Panc1 (cell line): ENCODE data around the gene IGFBP5. TPM values are rescaled to one million over a fixed set of nuclear protein-coding genes. Genes with fewer than 3 reads are reported as not detected.

Source experiments
- ATAC-seq: fragments of 200-7000 bp; cut with Tn5 transposase; 2 replicates; pipeline ENCODE4 v1.9.1; 2020; ENCODE audit warnings: mild to moderate bottlenecking, moderate library complexity
- BruUV-seq: library from RNA; stranded (reverse); fragments of 400-500 nt; replicated peaks from 2 replicates; lab custom pipeline; 2021; lab: Mats Ljungman, UMichigan
- CTCF ChIA-PET: fragments of 300-600 bp; sonication (Branson Sonifier 250); formaldehyde crosslinking; loops from one replicate; lab custom pipeline; 2022; ENCODE audit warnings: antibody characterized with exemption; lab: Charles Lee
- POLR2A ChIA-PET: fragments of 300-600 bp; sonication (Branson Sonifier 250); formaldehyde crosslinking; loops from one replicate; lab custom pipeline; 2022; ENCODE audit warnings: antibody characterized with exemption; lab: Charles Lee
- DNase-seq: peaks from one replicate; pipeline ENCODE4 v3.0.0-alpha.2; 2010; ENCODE audit warnings: low read depth, low spot score
- H3K27ac ChIP-seq: 2 replicates; pipeline ENCODE4 v1.5.1; 2011; ENCODE audit warnings: mild to moderate bottlenecking, low read length, inconsistent platforms
- H3K27me3 ChIP-seq: fragments of 200-500 bp; sonication (Bioruptor generic); 2 replicates; pipeline ENCODE4 v1.6.0; 2014; ENCODE audit warnings: low read length, inconsistent platforms; ENCODE audit not compliant: control insufficient read depth, insufficient read depth
- H3K36me3 ChIP-seq: fragments of 200-500 bp; sonication (Bioruptor generic); 2 replicates; pipeline ENCODE4 v1.5.1; 2014; ENCODE audit warnings: inconsistent platforms, mild to moderate bottlenecking, low read length, moderate library complexity; ENCODE audit not compliant: control insufficient read depth, insufficient read depth
- H3K4me1 ChIP-seq: 2 replicates; pipeline ENCODE4 v1.5.1; 2011; ENCODE audit warnings: inconsistent platforms, mild to moderate bottlenecking, low read length, moderate library complexity; ENCODE audit not compliant: control insufficient read depth, insufficient read depth
- H3K4me3 ChIP-seq, 2 experiments: 2 replicates each; pipeline ENCODE4 v1.5.1; 2011 to 2012; ENCODE audit warnings: low read depth in 2 of 2, low read length in 2 of 2, mild to moderate bottlenecking in 2 of 2, inconsistent platforms in 1 of 2, moderate library complexity in 1 of 2
- H3K9me3 ChIP-seq: fragments of 200-500 bp; sonication (Bioruptor generic); 2 replicates; pipeline ENCODE4 v1.5.1; 2014; ENCODE audit warnings: low read depth, mild to moderate bottlenecking, inconsistent platforms, low read length, moderate library complexity; ENCODE audit not compliant: control insufficient read depth, insufficient read depth
- CTCF ChIP-seq: fragments of 450-650 bp; IDR thresholded peaks from 2 replicates; pipeline ENCODE4 v1.5.1; 2017; ENCODE audit warnings: mild to moderate bottlenecking
- POLR2AphosphoS5 ChIP-seq: IDR thresholded peaks from 2 replicates; pipeline ENCODE4 v1.6.1; 2012; ENCODE audit warnings: mild to moderate bottlenecking, low read depth, low read length, moderate library complexity
- SIN3A ChIP-seq: IDR thresholded peaks from 2 replicates; pipeline ENCODE4 v1.6.1; 2012; ENCODE audit warnings: low read depth, mild to moderate bottlenecking, low read length, moderate library complexity, borderline replicate concordance; ENCODE audit not compliant: insufficient read depth
- TCF7L2 ChIP-seq: IDR thresholded peaks from 2 replicates; pipeline ENCODE4 v1.6.1; 2011; ENCODE audit warnings: mild to moderate bottlenecking, low read depth, low read length, inconsistent platforms
- in situ Hi-C: cut with HindIII; loops from 2 replicates; pipeline ENCODE4 v1.10.0; 2016; ENCODE audit warnings: low sequenced_read_pairs, low pct_unique_long_range_greater_than_20kb
- intact Hi-C: fragments of 100-400 bp; cut with micrococcal nuclease; formaldehyde crosslinking; loops from one replicate; pipeline ENCODE4 v1.10.0; 2022; ENCODE audit not compliant: unreplicated experiment
- total RNA-seq: library from RNA; stranded (reverse); gene quantifications from one replicate; pipeline ENCODE4 v1.2.1, GENCODE V29; 2021; ENCODE audit not compliant: unreplicated experiment
- TF ChIP-seq, protein P1 (sequence below), 2 experiments: IDR thresholded peaks; 2 replicates each; pipeline ENCODE4 v1.6.1; 2011 to 2012; ENCODE audit warnings: low read depth in 2 of 2, control low read depth in 1 of 2, low read length in 1 of 2, mild to moderate bottlenecking in 1 of 2, moderate library complexity in 1 of 2; ENCODE audit not compliant: insufficient read depth in 1 of 2

IGFBP5 gene
- total RNA-seq, 1 experiment from 2014 or later, result 1.9 TPM

- intact Hi-C loops (no loop called here), in situ Hi-C loops (no loop called here)
- no peak for DNase-seq
- Histone ChIP-seq H3K36me3 (no peaks in the 10 kb centered on the region), H3K4me1 (no peaks in the 10 kb centered on the region), H3K9me3 (no peaks in the 10 kb centered on the region), H3K4me3 (no peak overlapping the region), H3K27ac (no peak overlapping the region), H3K27me3 (peaks cover 3% of the 10 kb centered on the region)
- BruUV-seq, result no TSS peak
- no peak for ATAC-seq
- ChIA-PET CTCF (interaction anchor here (0.5 kb wide), 1 partner anchor 38 kb away, joined by 4 read pairs; no protein-coding TSS in a partner anchor), POLR2A (no interaction called here)
- no peak for TF ChIP-seq POLR2AphosphoS5
- TF ChIP-seq, protein P1, sequence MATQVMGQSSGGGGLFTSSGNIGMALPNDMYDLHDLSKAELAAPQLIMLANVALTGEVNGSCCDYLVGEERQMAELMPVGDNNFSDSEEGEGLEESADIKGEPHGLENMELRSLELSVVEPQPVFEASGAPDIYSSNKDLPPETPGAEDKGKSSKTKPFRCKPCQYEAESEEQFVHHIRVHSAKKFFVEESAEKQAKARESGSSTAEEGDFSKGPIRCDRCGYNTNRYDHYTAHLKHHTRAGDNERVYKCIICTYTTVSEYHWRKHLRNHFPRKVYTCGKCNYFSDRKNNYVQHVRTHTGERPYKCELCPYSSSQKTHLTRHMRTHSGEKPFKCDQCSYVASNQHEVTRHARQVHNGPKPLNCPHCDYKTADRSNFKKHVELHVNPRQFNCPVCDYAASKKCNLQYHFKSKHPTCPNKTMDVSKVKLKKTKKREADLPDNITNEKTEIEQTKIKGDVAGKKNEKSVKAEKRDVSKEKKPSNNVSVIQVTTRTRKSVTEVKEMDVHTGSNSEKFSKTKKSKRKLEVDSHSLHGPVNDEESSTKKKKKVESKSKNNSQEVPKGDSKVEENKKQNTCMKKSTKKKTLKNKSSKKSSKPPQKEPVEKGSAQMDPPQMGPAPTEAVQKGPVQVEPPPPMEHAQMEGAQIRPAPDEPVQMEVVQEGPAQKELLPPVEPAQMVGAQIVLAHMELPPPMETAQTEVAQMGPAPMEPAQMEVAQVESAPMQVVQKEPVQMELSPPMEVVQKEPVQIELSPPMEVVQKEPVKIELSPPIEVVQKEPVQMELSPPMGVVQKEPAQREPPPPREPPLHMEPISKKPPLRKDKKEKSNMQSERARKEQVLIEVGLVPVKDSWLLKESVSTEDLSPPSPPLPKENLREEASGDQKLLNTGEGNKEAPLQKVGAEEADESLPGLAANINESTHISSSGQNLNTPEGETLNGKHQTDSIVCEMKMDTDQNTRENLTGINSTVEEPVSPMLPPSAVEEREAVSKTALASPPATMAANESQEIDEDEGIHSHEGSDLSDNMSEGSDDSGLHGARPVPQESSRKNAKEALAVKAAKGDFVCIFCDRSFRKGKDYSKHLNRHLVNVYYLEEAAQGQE (IDR thresholded peaks at IDR 0.05; ENCODE audit: insufficient read depth in 1 of 2, low read depth in 2 of 2, low read length in 1 of 2), result no peak
- no peak for TF ChIP-seq SIN3A
- no peak for TF ChIP-seq CTCF
- no peak for TF ChIP-seq TCF7L2
Observed at GRCh38 chr2:216713691-216714336, 18.5 kb upstream of the IGFBP5 start.

GRCh38 chr2:216711348-216711747, 16.0 kb upstream of the IGFBP5 start:
- POLR2A ChIA-PET, result no interaction called here
- intact Hi-C loops, result no loop called here
- ATAC-seq, result no peak

More at GRCh38 chr2:216711348-216711747, 16.0 kb upstream of the IGFBP5 start:
- Histone ChIP-seq H3K4me1 (no peaks in the 10 kb centered on the region), H3K4me3 (no peak overlapping the region), H3K36me3 (no peaks in the 10 kb centered on the region), H3K27ac (no peak overlapping the region), H3K9me3 (no peaks in the 10 kb centered on the region), H3K27me3 (peaks cover 3% of the 10 kb centered on the region)
- in situ Hi-C loops, result no loop called here
- DNase-seq, result no peak
- no TSS peak for BruUV-seq
- TF ChIP-seq SIN3A, result no peak
- no peak for TF ChIP-seq CTCF
- TF ChIP-seq, protein P1 (IDR thresholded peaks at IDR 0.05; ENCODE audit: insufficient read depth in 1 of 2, low read depth in 2 of 2, low read length in 1 of 2), result no peak
- TF ChIP-seq TCF7L2, result no peak
- no peak for TF ChIP-seq POLR2AphosphoS5
- CTCF ChIA-PET, result no interaction called here
